Loucy (cell line): Measurements from ENCODE around the gene TMEM272.

ENCODE experiments used
- H2AFZ ChIP-seq: fragments of 200-600 bp; sonication (generic); 2 replicates; pipeline ENCODE4 v1.6.0; 2016; ENCODE audit warnings: antibody characterized with exemption, mild to moderate bottlenecking, low read length, moderate library complexity
- H3F3A ChIP-seq: fragments of 200-600 bp; 2 replicates; pipeline ENCODE4 v1.6.0; 2016; ENCODE audit warnings: antibody characterized with exemption, low read depth, mild to moderate bottlenecking
- H3K27me3 ChIP-seq: fragments of 200-600 bp; sonication (generic); 2 replicates; pipeline ENCODE4 v1.6.1; 2014; ENCODE audit warnings: low read length, mild to moderate bottlenecking; ENCODE audit not compliant: insufficient read depth, poor library complexity, severe bottlenecking
- H3K36me3 ChIP-seq: fragments of 200-600 bp; sonication (generic); 2 replicates; pipeline ENCODE4 v1.6.1; 2016; ENCODE audit warnings: low read length; ENCODE audit not compliant: insufficient read depth
- H3K4me1 ChIP-seq: fragments of 200-600 bp; sonication (generic); 2 replicates; pipeline ENCODE4 v1.5.1; 2014; ENCODE audit warnings: low read length, mild to moderate bottlenecking; ENCODE audit not compliant: insufficient read depth, poor library complexity, severe bottlenecking
- H3K4me2 ChIP-seq: fragments of 200-600 bp; sonication (generic); 2 replicates; pipeline ENCODE4 v1.6.0; 2014; ENCODE audit warnings: antibody characterized with exemption, low read length, low read depth, mild to moderate bottlenecking; ENCODE audit not compliant: poor library complexity, severe bottlenecking
- H3K4me3 ChIP-seq: fragments of 200-600 bp; sonication (generic); 2 replicates; pipeline ENCODE4 v1.5.1; 2014; ENCODE audit warnings: low read length, mild to moderate bottlenecking, mixed read lengths; ENCODE audit not compliant: poor library complexity, severe bottlenecking
- H3K79me2 ChIP-seq: fragments of 200-600 bp; sonication (generic); 2 replicates; pipeline ENCODE4 v1.6.1; 2014; ENCODE audit warnings: low read length; ENCODE audit not compliant: insufficient read depth
- H3K9ac ChIP-seq: fragments of 200-600 bp; sonication (generic); 2 replicates; pipeline ENCODE4 v1.6.0; 2014; ENCODE audit warnings: mild to moderate bottlenecking, low read depth, low read length, moderate library complexity; ENCODE audit not compliant: poor library complexity, severe bottlenecking
- H3K9me2 ChIP-seq: fragments of 200-600 bp; sonication (generic); replicated peaks from 2 replicates; pipeline ENCODE4 v1.6.1; 2016; ENCODE audit warnings: low read depth, low read length, mixed read lengths
- H3K9me3 ChIP-seq: fragments of 200-600 bp; sonication (generic); 2 replicates; pipeline ENCODE4 v1.6.1; 2014; ENCODE audit warnings: mild to moderate bottlenecking, antibody characterized with exemption, low read length, low read depth; ENCODE audit not compliant: insufficient read depth
- H4K20me1 ChIP-seq: fragments of 200-600 bp; sonication (generic); 2 replicates; pipeline ENCODE4 v1.6.0; 2014; ENCODE audit warnings: antibody characterized with exemption, low read length, mild to moderate bottlenecking; ENCODE audit not compliant: insufficient read depth, poor library complexity, severe bottlenecking
- EZH2phosphoT487 ChIP-seq: fragments of 200-600 bp; IDR thresholded peaks from 2 replicates; pipeline ENCODE4 v1.6.1; 2018; ENCODE audit warnings: antibody characterized with exemption, mild to moderate bottlenecking, moderate library complexity, borderline replicate concordance
- TF ChIP-seq, protein P1 (sequence below): fragments of 200-600 bp; sonication (generic); conservative IDR thresholded peaks from 2 replicates; pipeline ENCODE4 v1.5.1; 2014; ENCODE audit warnings: mild to moderate bottlenecking, antibody characterized with exemption, low read length

TMEM272 gene, protein sequence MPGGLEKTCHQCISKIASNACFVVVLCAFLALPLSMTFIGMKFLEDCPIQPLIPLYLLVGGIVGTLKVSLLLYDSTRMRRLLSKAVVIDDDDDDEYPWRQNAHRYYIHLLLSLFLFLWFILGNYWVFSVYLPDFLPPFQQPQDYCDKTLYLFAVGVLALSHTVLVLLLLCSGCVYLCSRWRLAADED

DNA sequence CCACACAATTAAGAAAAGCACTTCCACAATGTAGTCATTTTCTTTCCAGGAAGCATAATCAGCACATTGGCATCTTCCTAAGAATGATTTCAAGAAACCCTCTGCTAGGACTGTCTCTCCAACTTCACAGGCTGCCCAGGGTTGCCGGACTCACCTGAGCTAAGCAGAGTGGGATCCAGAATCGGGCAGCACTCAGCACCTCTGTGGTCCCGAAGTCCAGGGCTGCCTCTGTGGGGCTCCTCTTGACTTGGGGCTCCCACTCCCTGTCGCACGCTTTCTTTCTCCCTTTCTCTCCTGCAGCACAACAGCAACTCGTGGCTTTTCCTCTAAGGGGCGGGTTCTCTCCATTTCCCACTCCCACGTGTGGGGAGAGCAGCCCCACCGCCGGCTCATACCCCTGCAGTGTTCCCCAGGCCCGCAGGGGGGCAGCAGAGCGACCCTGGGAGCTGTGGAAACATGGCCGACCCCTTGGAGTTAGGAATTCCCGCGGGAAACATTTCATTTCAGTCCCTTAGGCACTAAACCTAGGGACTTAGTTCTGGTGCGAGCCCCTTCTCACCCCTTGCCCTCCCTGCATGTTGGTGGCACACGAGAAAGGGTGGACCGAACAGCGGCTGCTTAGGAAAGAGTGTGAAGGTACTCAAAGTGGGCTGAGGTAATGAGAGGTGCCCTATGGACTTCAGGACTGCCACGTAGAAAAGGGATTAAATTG is at the start of gene TMEM272:
Gene TMEM272 (minus strand): TSS at position 316 of the 712 bp plus-strand sequence. CDS start 6,647 bp downstream, outside the sequence.
- Histone ChIP-seq H3K4me1 (peaks cover 4% of the 10 kb centered on the region), H3K79me2 (no peaks in the 10 kb centered on the region), H3K4me2 (peak within 1 kb of the TSS; percentile 62), H3K36me3 (no peaks in the 10 kb centered on the region), H3K27me3 (no peaks in the 10 kb centered on the region), H3K9me2 (no peaks in the 10 kb centered on the region), H3F3A (no peaks in the 10 kb centered on the region), H2AFZ (peak within 1 kb of the TSS; percentile 99), H3K4me3 (peak within 1 kb of the TSS; percentile 53), H4K20me1 (no peaks in the 10 kb centered on the region), H3K9ac (peak within 1 kb of the TSS; percentile 17), H3K9me3 (no peaks in the 10 kb centered on the region)
- no peak for TF ChIP-seq EZH2phosphoT487
- TF ChIP-seq, protein P1, sequence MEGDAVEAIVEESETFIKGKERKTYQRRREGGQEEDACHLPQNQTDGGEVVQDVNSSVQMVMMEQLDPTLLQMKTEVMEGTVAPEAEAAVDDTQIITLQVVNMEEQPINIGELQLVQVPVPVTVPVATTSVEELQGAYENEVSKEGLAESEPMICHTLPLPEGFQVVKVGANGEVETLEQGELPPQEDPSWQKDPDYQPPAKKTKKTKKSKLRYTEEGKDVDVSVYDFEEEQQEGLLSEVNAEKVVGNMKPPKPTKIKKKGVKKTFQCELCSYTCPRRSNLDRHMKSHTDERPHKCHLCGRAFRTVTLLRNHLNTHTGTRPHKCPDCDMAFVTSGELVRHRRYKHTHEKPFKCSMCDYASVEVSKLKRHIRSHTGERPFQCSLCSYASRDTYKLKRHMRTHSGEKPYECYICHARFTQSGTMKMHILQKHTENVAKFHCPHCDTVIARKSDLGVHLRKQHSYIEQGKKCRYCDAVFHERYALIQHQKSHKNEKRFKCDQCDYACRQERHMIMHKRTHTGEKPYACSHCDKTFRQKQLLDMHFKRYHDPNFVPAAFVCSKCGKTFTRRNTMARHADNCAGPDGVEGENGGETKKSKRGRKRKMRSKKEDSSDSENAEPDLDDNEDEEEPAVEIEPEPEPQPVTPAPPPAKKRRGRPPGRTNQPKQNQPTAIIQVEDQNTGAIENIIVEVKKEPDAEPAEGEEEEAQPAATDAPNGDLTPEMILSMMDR, result peak; percentile 99

DNA sequence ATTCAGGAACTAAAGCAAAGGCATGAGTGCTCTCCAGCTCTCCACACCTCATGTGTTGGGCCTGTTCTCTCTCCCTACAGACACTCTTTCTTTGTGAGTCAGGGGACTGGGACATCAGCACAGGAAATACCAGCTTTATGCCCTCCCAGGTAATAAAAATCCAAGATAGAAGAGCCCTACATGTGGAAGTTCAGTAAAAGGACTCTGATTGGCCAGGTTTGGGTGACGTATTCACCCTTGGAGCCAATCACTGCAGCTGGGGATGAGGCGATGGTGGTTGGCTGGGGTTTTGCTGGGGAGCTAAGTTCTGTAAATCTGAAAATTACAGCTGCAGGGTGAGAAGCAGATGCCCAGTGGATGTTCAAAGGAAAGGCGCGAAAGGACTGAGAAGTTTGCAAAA is 49.3 kb upstream of the TMEM272 start:
- TF ChIP-seq, protein P1, result no peak
- no peak for TF ChIP-seq EZH2phosphoT487
- H3K9me2 ChIP-seq, result no peaks in the 10 kb centered on the region
- H3K79me2 ChIP-seq, result no peaks in the 10 kb centered on the region
- H4K20me1 ChIP-seq, result no peaks in the 10 kb centered on the region
- H3K4me1 ChIP-seq, result peaks cover 39% of the 10 kb centered on the region
- H3K4me2 ChIP-seq, result peak overlapping the region; percentile 39
- H3K9ac ChIP-seq, result peak overlapping the region; percentile 62
- no peak overlapping the region for H3K4me3 ChIP-seq
- no peaks in the 10 kb centered on the region for H3K36me3 ChIP-seq
- peak overlapping the region; percentile 80 for H2AFZ ChIP-seq
- no peaks in the 10 kb centered on the region for H3K27me3 ChIP-seq
- no peaks in the 10 kb centered on the region; the same call in 1 of the 2 replicates for H3K9me3 ChIP-seq
- no peaks in the 10 kb centered on the region for H3F3A ChIP-seq

DNA sequence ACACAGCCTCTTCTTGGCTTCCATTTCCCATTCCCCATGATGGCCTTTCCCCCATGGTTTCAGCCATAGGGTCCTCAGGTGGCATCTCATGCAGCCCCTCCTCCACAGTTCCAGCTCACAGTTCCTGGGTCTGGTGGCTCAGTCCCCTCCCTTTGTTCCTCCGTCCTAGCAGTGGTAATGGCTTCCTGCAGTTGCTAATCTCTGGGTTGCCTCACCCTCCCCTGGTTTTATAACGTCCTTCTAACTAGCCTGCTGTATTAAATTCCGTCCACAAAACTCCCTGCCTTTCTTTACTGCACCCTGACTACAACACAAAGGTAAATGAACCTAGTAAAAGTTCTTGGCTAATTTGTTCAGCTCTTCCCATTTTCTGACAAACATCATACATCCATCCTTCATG is 47.7 kb upstream of the TMEM272 start:
- H3K4me1 ChIP-seq, result peaks cover 39% of the 10 kb centered on the region
- H3K9me2 ChIP-seq, result no peaks in the 10 kb centered on the region
- H3K4me2 ChIP-seq, result peak overlapping the region; percentile 54
- no peaks in the 10 kb centered on the region for H3K36me3 ChIP-seq
- no peaks in the 10 kb centered on the region for H3K79me2 ChIP-seq
- no peak for TF ChIP-seq EZH2phosphoT487
- TF ChIP-seq, protein P1, result no peak
- H3F3A ChIP-seq, result no peaks in the 10 kb centered on the region
- peak overlapping the region; percentile 86 for H2AFZ ChIP-seq
- peak overlapping the region; percentile 12 for H3K4me3 ChIP-seq
- no peaks in the 10 kb centered on the region for H3K27me3 ChIP-seq
- peak overlapping the region; percentile 62 for H3K9ac ChIP-seq
- H3K9me3 ChIP-seq, result no peaks in the 10 kb centered on the region; the same call in 1 of the 2 replicates
- H4K20me1 ChIP-seq, result no peaks in the 10 kb centered on the region
